NCI-H2196 (cell line): ENCODE results near the gene MYH10.
"Not testable (repeated sequence)": the region's sequence is repeated elsewhere in the genome, so short reads cannot be mapped to it uniquely, and the experiment has no call there.

Experiments
- DNase-seq: peaks from one replicate; lab custom pipeline; 2025; ENCODE audit not compliant: unreplicated experiment; lab: John Stamatoyannopoulos, UW

MYH10 gene

DNA sequence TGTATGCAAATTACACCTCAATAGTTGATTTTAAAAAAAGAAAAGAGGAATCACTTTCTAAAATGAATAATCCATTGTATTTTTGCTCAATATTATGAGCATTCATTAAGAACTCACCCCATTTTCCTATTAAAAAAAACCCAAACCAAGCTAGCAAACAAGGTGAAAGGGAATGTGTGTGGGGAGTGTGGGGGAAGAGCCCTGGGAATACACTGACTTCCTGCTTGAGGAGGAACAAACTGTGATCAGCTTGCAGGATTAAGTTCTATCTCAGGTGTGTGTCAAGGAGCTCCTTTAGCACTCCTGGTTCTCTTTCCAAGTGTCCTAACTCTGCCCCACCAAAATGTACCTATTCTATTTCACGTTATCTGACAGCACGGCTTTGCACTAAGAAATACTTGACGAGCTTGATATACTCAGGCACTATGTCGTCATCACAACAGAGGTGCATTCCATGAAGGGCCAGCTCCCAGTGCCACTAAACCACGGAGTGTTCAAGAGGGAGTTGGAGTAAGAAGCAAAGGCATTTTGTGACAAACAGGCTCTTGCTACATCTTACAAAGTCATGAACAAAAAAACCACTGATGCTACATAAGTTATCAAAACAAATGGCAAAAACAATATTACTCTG lies 73.2 kb downstream of the MYH10 start:
- no peak for DNase-seq

DNA sequence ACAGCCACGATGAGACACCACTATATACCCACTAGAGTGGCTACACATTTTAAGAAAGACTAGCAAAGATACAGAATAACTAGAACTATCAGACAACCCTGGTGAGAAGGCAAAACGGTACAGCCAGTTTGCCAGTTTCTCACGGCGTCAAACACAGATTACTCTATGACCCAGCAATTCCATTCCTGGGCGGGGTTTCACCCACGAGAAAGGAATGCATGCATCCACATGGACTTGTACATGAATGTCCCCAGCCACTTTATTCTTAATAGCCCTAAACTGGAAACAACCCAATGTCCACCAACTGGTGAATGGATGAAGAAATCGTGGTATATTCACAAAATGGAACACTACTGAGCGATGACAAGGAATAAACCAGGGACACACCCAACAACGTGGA lies 74.5 kb downstream of the MYH10 start:
- no peak for DNase-seq

DNA sequence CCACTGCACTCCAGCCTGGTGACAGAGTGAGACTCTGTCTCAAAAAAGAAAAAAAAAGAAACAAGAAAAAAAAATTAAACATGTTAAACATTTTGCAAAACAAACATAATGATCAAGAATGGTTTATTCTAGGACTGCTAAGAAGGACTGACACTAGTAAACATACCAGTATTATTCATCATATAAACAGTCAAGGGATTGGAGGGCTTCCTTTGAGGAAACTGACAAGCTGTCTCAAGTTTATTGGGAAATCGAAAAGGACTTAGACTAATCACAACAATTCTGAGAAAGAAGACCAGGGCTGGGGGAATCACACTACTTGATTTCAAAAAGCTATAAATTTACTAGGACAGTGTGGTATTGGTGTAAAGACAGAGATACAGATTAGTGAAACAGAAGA lies 75.5 kb downstream of the MYH10 start:
- no peak for DNase-seq

DNA sequence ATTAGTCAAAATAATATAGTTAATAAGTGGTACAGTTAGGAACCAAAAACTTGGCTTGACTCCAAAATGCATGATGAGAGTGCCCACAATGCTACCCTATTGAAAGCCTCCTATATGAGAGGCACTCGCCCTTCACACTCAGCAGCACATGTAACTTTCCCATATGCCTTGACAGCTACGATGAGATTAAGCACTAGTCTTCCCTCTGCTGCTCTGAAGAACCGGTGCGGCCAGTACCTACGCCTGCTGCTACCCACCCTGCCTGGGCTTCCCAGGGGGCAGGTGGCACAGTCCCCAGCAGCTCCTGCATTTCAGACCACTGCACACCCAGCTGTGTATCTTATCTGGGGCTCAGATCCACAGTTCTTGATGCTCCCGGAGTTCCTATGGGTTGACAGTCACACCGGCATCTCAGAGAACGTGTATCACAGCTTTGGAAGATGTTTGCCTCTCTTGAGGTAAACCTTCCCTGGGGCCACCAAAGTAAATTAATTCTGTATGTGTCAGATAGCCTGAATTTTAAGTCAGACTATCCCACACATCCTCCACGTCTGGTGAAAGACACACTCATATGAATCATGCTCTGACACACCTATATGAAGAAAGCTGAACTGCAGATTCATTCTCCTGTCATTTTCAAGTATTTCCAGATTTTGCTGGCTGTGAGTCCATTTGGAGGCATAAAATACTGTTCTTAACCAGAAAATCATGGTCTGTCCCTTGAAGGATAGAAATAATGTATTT lies 77.8 kb downstream of the MYH10 start:
- no peak for DNase-seq

DNA sequence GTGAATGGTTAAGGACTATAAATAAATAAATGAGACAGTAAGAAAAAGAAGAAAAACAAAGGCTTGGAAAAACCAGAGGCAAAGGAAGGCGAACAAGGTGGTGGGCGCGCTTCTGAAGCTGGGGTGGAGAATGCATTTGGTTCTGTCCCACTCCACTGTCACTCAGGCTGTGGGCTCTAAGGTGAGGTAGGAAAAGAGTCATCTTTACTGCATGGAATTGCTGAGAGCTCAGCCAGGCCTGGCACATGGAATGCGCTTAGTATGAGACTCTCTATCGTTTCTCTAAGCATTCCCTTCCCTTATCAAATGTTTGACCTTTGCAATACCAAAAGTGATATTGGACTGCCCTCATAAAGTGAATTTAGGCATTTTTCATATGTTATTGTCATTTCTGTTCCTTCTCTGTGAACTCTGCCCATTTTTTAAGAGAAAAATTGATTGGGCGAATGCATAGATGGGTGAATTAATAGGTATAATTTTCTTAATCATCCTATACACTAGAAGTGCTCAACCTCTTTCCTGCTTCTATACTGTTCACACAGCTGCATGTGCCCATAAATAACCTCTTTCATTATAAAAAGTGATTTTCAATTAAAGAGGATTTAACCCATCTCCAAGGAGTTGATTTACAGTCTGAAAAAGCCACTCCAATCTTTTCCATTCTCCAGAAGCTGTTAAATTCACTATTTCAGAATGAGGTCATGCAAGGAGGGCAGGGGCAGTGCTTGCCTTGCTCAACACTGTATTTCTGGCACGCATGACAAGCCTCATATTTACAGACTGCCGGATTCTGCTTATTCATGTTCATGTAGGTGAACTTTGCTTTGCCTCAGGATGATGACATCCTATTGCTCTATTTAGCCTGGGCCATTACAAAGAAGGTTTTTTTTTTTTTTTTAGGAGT lies 87.7 kb downstream of the MYH10 start:
- no peak for DNase-seq

DNA sequence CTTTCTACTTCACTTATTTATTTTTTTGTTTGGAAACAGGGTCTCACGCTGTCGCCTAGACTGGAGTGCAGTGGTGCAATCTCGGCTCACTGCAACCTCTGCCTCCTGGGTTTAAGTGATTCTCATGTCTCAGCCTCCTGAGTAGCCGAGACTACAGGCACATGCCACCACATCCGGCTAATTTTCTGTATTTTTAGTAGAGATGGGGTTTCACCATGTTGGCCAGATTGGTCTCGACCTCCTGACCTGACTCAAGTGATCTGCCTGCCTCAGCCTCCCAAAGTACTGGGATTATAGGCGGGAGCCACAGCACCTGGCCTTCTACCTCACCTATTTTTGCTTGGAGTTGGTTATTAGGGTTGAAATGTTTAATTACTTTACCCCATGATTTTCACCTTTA lies 90.5 kb downstream of the MYH10 start:
- DNase-seq, result not testable (repeated sequence)

DNA sequence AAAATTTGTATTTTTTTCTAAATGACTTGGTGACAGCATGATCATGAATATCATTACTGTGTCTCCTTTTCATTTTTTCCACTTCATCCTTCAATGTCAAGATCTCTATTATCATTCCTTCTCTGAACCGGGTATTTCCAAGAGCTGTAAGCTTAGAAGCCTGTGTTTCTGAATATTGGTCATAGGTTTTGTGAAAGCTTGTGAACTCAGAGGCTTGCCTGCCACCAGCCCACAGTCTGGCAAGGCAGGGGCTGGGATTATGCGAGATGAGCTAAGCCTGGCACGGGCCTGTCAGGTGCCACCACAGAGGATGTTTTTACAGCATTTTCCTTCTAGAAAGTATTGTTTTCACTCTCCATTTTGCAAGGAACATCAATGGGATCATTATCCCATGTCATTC lies 92.8 kb downstream of the MYH10 start:
- DNase-seq, result no peak

DNA sequence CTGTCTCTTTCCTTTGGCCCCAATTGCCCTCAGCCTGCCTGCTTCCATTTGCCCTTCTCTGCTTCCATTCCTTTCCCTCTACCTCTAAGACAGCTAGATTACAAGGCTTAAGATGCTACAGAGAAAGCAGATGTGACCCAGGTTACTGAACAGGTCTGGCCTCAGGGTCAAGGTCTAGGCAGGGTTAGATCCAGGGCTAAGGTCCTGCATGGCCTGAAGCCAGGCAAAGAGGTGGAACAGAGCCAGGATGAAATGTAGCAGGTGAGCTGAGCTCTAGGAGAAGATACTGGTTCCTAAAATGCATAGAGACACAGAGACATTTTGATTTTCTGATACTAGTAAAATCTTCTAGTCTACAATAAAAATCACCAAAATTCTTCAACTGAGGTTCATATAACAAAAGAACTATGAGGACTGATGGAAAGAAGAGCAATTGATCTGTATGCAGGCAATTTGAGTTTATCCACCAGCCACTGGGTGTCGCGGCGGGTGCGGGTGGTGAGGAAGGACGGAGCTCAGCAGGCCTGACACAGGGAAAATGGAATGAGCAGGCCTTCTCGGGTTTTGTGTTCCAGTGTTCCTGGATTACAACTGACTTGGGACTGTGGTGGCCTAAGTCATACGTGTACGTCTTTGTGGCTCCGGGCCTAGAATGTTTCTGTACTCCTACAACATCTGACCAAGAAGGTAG lies 95.9 kb downstream of the MYH10 start:
- no peak for DNase-seq

DNA sequence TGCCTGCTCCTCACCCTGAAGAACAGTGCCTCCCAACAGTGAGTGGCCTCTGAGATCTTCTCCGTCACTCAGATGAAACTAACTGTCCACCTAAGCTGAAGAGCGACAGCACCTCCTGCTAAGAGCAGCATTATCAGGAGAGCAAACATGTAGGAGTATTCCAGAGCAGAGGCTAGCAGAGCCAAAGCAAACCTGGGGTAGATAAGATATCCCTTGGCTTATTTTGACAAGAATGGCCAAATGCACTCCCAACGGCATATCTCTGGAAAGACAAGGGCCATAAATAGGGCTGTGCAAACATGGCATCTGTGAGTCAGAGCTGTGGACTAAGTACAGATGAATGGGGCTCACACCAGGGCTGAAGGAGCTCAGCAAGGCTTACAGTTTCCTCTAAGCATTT lies 98.5 kb downstream of the MYH10 start:
- DNase-seq, result no peak

DNA sequence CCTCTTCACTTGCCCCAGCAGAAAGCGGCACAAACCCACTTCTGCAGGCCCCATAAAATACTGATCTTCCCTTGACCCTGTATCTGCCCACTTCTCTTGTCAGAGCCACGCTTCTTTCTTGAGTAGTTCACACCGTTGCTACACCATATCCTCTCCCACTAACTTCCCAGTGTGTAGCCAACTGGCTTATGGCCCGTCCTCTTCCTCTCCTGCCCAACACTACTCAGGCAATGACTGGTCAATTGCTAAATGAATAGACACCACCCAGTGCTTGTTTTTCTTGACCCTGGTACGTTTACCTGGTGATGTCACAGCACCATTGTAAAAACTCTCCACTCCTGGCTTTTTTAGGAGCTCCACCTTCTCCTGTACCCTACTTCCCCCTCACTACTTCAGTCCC lies 107.9 kb downstream of the MYH10 start:
- DNase-seq, result no peak

DNA sequence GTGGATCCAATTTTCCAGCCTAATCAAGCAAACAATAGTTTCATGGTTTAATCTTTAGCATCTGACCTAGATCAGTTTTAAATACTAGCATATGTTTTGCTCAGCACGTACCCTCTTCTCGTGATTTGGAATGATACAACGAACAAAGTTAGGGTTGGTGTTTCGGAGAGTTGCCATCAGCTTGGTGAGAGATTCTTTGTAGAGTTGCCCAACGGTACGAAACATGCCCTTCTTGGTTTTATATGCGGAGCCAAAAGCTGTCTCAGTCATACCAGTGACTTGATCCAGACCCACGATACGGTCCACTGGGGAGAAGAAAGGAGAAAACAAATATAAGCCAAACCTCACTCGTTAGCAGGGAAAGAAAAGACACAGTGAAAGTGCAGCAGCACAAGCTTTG lies 109.5 kb downstream of the MYH10 start:
- DNase-seq, result no peak

DNA sequence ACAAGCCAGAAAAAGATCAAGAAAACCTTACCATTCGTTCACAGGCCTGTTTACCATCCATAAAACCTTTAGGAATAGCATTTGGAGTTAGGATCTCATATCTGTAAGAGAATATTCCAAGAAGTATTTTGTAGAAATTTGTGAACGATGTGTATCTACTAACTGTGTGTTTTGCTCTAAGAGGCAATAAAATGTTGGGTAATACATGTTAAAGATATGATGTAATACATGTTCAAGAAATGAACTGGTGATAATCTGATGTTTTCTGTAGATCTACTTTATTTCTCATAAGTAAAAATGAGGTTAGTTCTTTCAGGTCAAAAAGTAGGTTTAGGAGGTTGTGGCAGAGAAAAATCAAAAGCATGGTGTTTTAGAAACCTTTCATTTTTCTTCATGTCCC lies 111.7 kb downstream of the MYH10 start:
- DNase-seq, result no peak

DNA sequence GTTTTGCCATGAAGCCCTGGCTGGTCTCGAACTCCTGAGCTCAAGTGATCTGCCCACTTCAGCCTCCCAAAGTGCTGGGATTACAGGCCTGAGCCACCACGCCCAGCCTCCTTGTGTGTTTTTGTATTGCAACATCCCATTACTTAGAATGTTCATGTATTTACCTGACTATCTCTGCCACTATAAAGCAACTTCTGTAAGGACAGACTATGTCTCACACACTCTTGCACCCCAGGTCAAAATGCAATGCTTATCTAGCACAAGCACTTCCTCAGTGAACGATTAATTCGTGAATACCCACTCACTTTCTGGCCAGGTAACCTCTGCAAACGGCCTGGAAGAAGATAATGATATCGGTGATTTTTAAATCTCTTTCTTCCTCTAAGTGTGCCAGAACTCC lies 112.2 kb downstream of the MYH10 start:
- DNase-seq, result no peak

DNA sequence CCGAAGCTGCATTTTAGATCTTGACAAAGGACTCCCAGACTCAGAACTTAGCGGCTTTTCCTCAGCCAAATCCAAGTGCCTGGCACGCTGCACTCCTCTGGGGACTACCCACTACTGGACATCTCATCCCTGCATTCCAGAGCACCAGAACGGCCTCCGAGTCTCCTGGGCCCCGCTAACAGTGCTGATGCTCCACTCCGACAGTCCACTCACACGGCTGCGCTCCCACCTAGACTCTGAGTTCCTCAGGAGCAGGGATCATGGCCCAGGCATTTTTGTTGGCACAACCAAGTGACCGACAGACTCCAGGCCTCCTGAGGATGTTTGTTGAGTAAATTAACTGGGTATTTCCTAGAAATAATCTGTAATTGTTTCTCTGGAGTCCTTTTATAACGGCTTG lies 115.7 kb downstream of the MYH10 start:
- no peak for DNase-seq

DNA sequence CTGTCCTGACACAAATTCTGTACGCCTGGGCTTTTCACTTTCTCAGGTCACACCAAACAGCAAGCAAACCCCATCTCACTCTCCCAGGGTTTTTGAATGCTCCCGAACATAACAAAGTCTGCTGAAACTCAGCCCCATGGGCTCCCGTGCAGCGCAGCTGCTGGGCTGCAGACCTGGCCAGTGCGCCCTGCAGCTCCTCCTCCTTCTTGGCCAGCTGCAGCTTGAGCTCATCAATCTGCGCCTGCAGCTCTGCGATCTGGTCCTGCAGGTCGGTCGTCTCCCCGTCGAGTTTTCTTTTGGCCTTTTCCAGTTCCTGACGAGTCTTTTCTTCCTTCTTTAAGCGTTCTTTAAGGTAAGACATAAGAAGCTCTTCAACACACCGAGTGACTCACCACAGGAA lies 124.4 kb downstream of the MYH10 start:
- no peak for DNase-seq

DNA sequence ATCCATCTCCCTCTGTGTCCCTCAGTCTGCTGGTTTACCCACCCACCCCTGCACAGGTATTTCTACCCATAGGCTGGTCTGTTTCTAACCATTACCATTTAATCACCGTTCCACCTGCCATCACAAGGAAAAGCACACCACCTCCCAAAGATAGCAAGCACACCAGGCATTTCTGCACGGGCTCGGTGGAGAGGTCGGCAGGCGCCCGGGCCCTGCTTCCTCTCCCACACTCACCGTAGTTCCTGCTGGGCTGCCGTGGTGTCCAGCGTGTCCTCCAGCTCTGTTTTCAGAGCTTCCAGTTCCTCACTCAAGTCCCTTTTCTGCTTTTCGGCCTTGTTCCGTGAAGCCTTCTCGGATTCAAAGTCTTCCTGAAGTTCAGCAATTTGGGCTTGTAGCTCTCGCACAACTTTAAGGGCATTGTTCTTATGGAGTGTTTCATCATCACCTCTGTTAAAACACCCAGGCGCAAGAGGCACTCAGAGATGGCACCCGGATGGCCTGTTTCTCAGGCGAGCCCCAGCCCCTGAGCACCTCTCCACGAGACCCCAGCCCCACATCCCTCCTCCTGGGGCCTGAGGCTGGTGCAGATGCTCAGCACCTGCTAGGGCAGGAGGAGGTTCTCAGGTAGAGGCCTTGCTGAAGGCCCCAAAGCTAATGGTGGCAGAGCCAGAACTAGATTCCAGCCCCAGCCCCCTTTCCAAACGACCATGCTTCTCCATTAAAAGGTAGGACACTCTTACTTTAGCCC lies 125.9 kb downstream of the MYH10 start:
- DNase-seq, result no peak

DNA sequence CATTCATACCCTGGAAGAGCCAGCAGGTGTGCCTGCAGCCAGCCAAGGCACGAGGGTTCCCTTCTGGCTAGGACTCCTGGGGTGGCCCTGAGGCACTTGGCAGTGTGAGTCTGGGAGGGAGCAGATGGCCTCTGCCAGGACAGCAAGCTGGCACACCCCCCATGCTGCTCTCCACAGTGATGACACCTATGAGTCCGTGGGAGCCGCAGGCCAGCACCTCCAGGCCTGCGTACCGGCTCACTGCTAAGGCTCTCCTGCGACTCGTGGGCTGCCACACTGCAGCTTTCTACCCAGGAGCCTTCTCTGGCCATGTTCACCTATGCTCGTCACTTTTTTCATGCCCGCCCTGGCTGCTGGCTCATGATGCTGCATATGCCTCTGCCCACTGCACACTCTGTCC lies 126.7 kb downstream of the MYH10 start:
- DNase-seq, result no peak

DNA sequence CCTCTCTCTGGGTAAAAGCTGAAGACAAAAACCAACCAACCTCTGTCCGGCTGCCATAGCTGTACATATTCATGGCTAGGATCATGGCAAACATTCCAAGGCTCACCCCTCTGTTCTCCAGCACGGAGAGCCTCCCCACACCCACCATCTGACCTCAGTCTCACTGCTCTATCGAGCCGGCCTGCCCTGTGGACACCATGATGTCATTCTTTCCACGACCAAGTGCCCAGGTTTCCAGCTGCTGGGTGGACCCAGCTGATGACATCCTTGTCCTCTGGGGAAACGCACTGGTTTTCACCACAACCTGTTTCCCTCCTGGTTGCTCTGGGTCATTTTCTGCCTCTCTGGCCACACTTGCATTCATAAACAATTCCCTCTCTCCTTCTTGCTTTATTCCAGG lies 127.2 kb downstream of the MYH10 start:
- DNase-seq, result no peak

DNA sequence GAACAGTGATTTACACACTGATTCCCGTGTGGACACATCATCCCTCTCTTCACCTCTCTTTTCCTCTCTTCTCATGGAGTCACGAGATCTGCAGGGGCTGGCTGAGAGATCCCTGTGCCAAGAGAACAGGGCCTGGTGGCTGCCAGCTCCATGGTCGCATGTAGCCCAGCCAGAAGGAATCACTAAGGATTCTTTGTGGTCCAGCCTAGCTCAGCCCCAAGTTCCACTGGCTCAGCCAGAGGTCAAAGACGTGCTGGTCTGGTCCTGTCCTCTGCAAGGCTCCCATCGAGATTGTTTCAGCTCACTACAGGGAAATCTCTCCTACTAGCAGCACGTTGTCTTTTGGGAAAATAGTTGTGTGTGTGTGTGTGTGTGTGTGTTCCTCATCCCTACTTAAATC lies 128.4 kb downstream of the MYH10 start:
- DNase-seq, result no peak

DNA sequence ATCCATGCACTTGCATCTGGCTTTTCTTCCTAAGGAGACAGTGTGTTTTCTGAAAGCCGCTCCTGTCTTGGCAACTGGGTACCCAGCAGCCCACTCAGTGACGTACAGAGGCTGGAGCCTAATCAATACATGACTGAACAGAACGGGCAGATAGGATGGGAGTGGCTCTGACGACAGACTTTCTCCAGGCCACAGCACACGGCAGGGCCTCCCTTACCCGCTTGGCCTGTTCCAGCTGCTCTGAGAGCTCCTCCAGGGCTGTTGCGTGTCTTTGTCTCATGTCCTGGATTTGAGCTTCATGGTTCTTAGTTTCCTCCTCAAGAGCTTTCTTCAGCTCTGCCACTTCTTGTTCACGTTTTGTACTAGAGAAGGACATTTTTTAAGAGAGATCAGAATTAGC lies 129.9 kb downstream of the MYH10 start:
- DNase-seq, result no peak

DNA sequence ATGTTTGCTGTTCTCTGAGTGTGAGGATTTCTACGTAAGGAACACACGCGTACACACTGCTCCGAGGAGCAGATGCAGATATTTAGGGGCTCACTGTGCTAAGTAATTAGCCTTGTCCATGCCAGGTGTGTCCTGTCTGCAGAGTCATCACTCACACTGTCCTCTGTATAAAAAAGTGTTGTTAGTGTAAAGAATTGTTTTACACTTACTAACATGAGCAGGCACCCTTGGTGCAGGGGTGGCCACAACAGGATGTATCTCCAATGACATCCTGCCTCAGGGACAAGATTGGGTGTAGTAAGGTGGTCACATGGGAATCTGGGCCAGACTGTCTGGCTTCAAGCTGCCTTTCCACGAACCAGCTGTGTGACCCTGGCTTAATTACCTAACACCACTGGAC lies 130.9 kb downstream of the MYH10 start:
- no peak for DNase-seq
